ENCODE results near the gene SLC29A1.
"Not testable (repeated sequence)": the region's sequence is repeated elsewhere in the genome, so short reads cannot be mapped to it uniquely, and the experiment has no call there.

SLC29A1 gene

GRCh38 chr6:44183783-44184182 is 39.6 kb upstream of the SLC29A1 start:
- Histone ChIP-seq H3K4me3 (ENCODE audit: low read length) (no peak overlapping the region), H3K36me3 (ENCODE audit: control insufficient read depth, low read depth, low read length) (no peaks in the 10 kb centered on the region), H3K27ac (ENCODE audit: low read length) (no peak overlapping the region), H3K4me1 (ENCODE audit: control insufficient read depth, low read depth, low read length) (peaks cover 14% of the 10 kb centered on the region), H3K9ac (ENCODE audit: low read length) (no peak overlapping the region), H3K9me3 (ENCODE audit: control insufficient read depth, low read depth, low read length) (no peaks in the 10 kb centered on the region), H3K27me3 (ENCODE audit: control insufficient read depth, insufficient read depth, low read length) (no peaks in the 10 kb centered on the region)

DNA sequence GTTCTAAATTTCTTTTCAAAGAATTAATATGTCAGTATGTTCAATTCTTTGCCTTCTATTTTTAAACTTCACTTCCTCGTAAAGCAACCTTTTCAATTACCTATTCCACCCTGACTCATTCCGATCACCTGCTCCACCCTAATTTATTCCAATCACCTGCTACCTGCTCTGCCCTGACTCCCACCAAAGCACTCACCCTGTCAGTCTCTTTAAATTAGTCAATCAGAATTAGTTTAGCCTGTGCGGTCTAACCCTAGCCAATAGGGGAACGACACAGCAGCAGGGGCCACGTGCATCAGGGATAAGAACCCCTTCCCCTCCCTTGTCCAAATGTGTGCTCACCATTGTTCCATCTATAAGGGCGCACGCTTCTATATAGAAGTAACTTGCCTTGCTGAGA is 38.0 kb upstream of the SLC29A1 start:
- H3K9ac ChIP-seq (ENCODE audit: low read length); H3K36me3 ChIP-seq (ENCODE audit: control insufficient read depth, low read depth, low read length); H3K27me3 ChIP-seq (ENCODE audit: control insufficient read depth, insufficient read depth, low read length); H3K9me3 ChIP-seq (ENCODE audit: control insufficient read depth, low read depth, low read length); H3K27ac ChIP-seq (ENCODE audit: low read length); H3K4me3 ChIP-seq (ENCODE audit: low read length): not testable (repeated sequence)
- H3K4me1 ChIP-seq (ENCODE audit: control insufficient read depth, low read depth, low read length): peaks cover 14% of the 10 kb centered on the region

- Histone ChIP-seq H3K27me3 (ENCODE audit: control insufficient read depth, insufficient read depth, low read length) (no peaks in the 10 kb centered on the region), H3K9ac (ENCODE audit: low read length) (no peak overlapping the region), H3K4me1 (ENCODE audit: control insufficient read depth, low read depth, low read length) (peaks cover 14% of the 10 kb centered on the region), H3K27ac (ENCODE audit: low read length) (no peak overlapping the region), H3K36me3 (ENCODE audit: control insufficient read depth, low read depth, low read length) (no peaks in the 10 kb centered on the region), H3K4me3 (ENCODE audit: low read length) (no peak overlapping the region), H3K9me3 (ENCODE audit: control insufficient read depth, low read depth, low read length) (no peaks in the 10 kb centered on the region)
Measured at GRCh38 chr6:44185953-44186634, 37.3 kb upstream of the SLC29A1 start.

GRCh38 chr6:44186635-44187025 is 36.8 kb upstream of the SLC29A1 start:
- Histone ChIP-seq H3K27me3 (ENCODE audit: control insufficient read depth, insufficient read depth, low read length) (no peaks in the 10 kb centered on the region), H3K9ac (ENCODE audit: low read length) (no peak overlapping the region), H3K27ac (ENCODE audit: low read length) (no peak overlapping the region), H3K9me3 (ENCODE audit: control insufficient read depth, low read depth, low read length) (no peaks in the 10 kb centered on the region), H3K4me1 (ENCODE audit: control insufficient read depth, low read depth, low read length) (peaks cover 14% of the 10 kb centered on the region), H3K36me3 (ENCODE audit: control insufficient read depth, low read depth, low read length) (no peaks in the 10 kb centered on the region), H3K4me3 (ENCODE audit: low read length) (no peak overlapping the region)

DNA sequence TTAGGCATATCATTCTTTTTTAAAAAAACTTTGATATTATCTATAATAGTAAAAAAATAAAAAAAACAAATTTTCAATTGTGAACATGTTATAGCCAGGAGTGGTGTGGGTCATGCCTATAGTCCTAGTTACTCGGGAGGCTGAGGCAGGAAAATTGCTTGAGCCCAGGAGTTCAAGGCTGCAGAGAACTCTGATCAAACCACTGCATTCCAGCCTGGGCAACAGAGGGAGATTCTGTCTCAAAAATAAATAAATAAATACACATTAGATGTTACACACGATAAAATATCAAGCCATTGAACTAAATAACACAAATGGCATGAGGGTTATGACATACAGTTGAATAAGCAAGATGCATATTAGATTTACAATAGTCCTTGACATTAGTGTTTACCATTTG is 34.6 kb upstream of the SLC29A1 start:
- Histone ChIP-seq H3K9me3 (ENCODE audit: control insufficient read depth, low read depth, low read length) (no peaks in the 10 kb centered on the region), H3K36me3 (ENCODE audit: control insufficient read depth, low read depth, low read length) (no peaks in the 10 kb centered on the region), H3K4me1 (ENCODE audit: control insufficient read depth, low read depth, low read length) (peaks cover 23% of the 10 kb centered on the region), H3K9ac (ENCODE audit: low read length) (no peak overlapping the region), H3K27me3 (ENCODE audit: control insufficient read depth, insufficient read depth, low read length) (no peaks in the 10 kb centered on the region), H3K27ac (ENCODE audit: low read length) (no peak overlapping the region), H3K4me3 (ENCODE audit: low read length) (no peak overlapping the region)

GRCh38 chr6:44189257-44189656 is 34.1 kb upstream of the SLC29A1 start:
- H3K9ac ChIP-seq (ENCODE audit: low read length): no peak overlapping the region
- no peaks in the 10 kb centered on the region for H3K9me3 ChIP-seq (ENCODE audit: control insufficient read depth, low read depth, low read length)
- no peaks in the 10 kb centered on the region for H3K36me3 ChIP-seq (ENCODE audit: control insufficient read depth, low read depth, low read length)
- no peak overlapping the region for H3K27ac ChIP-seq (ENCODE audit: low read length)
- no peaks in the 10 kb centered on the region for H3K27me3 ChIP-seq (ENCODE audit: control insufficient read depth, insufficient read depth, low read length)
- peaks cover 23% of the 10 kb centered on the region for H3K4me1 ChIP-seq (ENCODE audit: control insufficient read depth, low read depth, low read length)
- H3K4me3 ChIP-seq (ENCODE audit: low read length): no peak overlapping the region

DNA sequence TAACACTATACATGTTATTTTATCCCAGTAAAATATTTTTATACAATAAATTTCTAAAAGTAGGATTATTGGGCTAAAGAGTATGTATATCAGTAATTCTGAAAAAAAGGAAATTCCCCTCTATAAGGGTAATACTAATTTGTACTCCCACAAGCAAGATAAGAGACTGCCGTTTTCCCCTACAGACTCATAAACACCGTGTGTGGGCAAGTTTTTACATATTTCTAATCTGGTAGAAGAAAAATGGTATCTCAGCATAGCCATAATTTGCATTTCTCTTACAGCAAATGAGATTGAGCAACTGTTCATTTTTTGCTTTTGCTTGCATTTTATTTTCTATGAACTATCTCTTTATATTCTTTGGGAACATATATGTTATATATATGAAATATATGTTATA is 32.7 kb upstream of the SLC29A1 start:
- Histone ChIP-seq H3K4me1 (ENCODE audit: control insufficient read depth, low read depth, low read length) (peaks cover 13% of the 10 kb centered on the region), H3K27me3 (ENCODE audit: control insufficient read depth, insufficient read depth, low read length) (no peaks in the 10 kb centered on the region), H3K27ac (ENCODE audit: low read length) (no peak overlapping the region), H3K4me3 (ENCODE audit: low read length) (no peak overlapping the region), H3K9me3 (ENCODE audit: control insufficient read depth, low read depth, low read length) (no peaks in the 10 kb centered on the region), H3K36me3 (ENCODE audit: control insufficient read depth, low read depth, low read length) (no peaks in the 10 kb centered on the region), H3K9ac (ENCODE audit: low read length) (no peak overlapping the region)

DNA sequence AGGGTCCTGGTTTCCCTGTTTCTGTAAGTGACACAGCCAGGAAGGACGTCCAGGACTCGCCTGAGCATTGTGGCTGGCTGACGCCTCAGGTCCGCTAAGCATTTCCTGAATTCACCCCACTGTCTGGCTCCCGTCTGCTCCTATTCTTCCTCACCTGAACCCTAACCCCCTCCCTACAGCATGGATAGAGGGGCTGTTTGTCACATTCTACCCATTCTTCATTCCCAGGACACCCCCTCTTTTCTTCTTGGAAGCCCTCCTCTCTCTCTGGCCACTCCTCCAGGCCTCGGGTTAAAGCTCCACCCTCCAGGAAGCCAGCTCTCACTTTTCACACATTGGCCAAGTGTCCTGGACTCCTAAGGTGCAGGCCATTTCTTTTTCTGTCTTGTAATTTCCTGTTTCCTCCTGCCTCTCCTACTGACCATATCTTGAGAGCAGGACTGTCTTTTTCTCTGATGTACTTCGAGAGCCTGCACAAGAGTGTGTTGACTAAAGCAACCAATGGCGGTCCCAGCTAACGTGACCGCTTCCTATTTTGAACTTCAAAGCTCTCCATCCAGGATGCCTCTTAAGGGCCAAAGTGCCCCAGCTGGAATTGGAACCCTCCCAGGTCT is 30.9 kb upstream of the SLC29A1 start:
- H3K4me3 ChIP-seq (ENCODE audit: low read length): no peak overlapping the region
- H3K27me3 ChIP-seq (ENCODE audit: control insufficient read depth, insufficient read depth, low read length): no peaks in the 10 kb centered on the region
- no peak overlapping the region for H3K9ac ChIP-seq (ENCODE audit: low read length)
- no peaks in the 10 kb centered on the region for H3K36me3 ChIP-seq (ENCODE audit: control insufficient read depth, low read depth, low read length)
- no peaks in the 10 kb centered on the region for H3K9me3 ChIP-seq (ENCODE audit: control insufficient read depth, low read depth, low read length)
- H3K27ac ChIP-seq (ENCODE audit: low read length): no peak overlapping the region
- peaks cover 9% of the 10 kb centered on the region for H3K4me1 ChIP-seq (ENCODE audit: control insufficient read depth, low read depth, low read length)

DNA sequence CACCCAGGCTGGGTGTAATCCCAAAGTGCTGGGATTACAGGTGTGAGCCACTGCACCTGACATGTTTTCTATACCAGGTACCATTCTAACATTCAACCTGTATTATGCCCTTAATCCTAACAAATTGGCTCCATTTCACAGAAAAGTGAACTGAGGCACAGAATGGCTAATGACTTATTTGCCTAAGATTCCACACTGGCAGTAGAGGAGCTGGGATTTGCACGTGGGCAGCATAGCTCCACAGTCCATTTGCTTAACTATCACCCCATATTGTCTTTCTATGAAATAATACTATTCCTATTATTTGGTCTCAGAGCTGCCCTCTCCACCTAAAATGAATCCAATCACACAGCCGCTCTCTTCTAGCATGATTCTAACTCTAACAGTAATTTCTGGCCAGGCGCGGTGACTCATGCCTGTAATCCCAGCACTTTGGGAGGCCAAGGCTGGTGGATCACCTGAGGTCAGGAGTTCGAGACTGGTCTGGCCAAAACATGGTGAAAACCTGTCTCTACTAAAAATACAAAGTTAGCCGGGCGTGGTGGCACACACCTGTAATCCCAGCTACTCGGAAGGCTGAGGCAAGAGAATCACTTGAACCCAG is 30.0 kb upstream of the SLC29A1 start:
- H3K27me3 ChIP-seq (ENCODE audit: control insufficient read depth, insufficient read depth, low read length): no peaks in the 10 kb centered on the region
- peaks cover 9% of the 10 kb centered on the region for H3K4me1 ChIP-seq (ENCODE audit: control insufficient read depth, low read depth, low read length)
- no peaks in the 10 kb centered on the region for H3K9me3 ChIP-seq (ENCODE audit: control insufficient read depth, low read depth, low read length)
- no peaks in the 10 kb centered on the region for H3K36me3 ChIP-seq (ENCODE audit: control insufficient read depth, low read depth, low read length)
- no peak overlapping the region for H3K4me3 ChIP-seq (ENCODE audit: low read length)
- no peak overlapping the region for H3K9ac ChIP-seq (ENCODE audit: low read length)
- H3K27ac ChIP-seq (ENCODE audit: low read length): no peak overlapping the region

- no peak overlapping the region for H3K27ac ChIP-seq (ENCODE audit: low read length)
- peaks cover 9% of the 10 kb centered on the region for H3K4me1 ChIP-seq (ENCODE audit: control insufficient read depth, low read depth, low read length)
- no peaks in the 10 kb centered on the region for H3K9me3 ChIP-seq (ENCODE audit: control insufficient read depth, low read depth, low read length)
- no peaks in the 10 kb centered on the region for H3K36me3 ChIP-seq (ENCODE audit: control insufficient read depth, low read depth, low read length)
- H3K27me3 ChIP-seq (ENCODE audit: control insufficient read depth, insufficient read depth, low read length): no peaks in the 10 kb centered on the region
- no peak overlapping the region for H3K9ac ChIP-seq (ENCODE audit: low read length)
- H3K4me3 ChIP-seq (ENCODE audit: low read length): no peak overlapping the region
Measured at GRCh38 chr6:44194326-44194725, 29.1 kb upstream of the SLC29A1 start.

DNA sequence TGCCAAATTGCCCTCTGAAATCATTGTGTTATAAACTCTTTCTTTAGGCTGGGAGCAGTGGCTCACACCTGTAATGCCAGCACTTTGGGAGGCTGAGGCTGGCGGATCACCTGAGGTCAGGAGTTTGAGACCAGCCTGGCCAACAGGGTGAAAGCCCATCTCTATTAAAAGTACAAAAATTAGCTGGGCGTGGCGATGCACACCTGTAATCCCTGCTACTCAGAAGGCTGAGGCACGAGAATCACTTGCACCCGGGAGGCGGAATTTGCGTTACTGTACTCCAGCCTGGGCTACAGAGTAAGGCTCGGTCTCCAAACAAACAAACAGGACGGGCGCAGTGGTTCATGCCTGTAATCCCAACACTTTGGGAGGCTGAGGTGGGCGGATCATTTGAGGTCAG is 27.0 kb upstream of the SLC29A1 start:
- H3K9ac ChIP-seq (ENCODE audit: low read length); H3K36me3 ChIP-seq (ENCODE audit: control insufficient read depth, low read depth, low read length); H3K27me3 ChIP-seq (ENCODE audit: control insufficient read depth, insufficient read depth, low read length); H3K9me3 ChIP-seq (ENCODE audit: control insufficient read depth, low read depth, low read length); H3K4me3 ChIP-seq (ENCODE audit: low read length); H3K27ac ChIP-seq (ENCODE audit: low read length): not testable (repeated sequence)
- peaks cover 17% of the 10 kb centered on the region for H3K4me1 ChIP-seq (ENCODE audit: control insufficient read depth, low read depth, low read length)

DNA sequence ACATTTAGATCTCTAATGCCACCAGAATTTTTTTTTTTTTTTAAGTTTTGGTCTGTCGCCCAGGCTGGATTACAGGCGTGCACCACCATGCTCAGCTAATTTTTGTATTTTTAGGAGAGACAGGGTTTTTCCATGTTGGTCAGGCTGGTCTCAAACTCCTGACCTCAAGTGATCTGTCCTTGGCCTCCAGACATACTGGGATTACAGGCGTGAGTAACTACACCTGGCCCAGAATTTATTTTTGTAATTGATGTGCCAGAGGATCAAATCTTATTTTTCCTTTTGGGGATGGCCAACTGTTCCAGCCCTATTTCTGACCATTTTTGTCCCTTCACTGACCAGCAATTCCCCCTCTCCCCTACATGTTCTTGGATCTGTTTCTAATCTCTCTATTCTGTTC is 24.7 kb upstream of the SLC29A1 start:
- no peaks in the 10 kb centered on the region for H3K27me3 ChIP-seq (ENCODE audit: control insufficient read depth, insufficient read depth, low read length)
- no peak overlapping the region for H3K9ac ChIP-seq (ENCODE audit: low read length)
- no peak overlapping the region for H3K4me3 ChIP-seq (ENCODE audit: low read length)
- H3K9me3 ChIP-seq (ENCODE audit: control insufficient read depth, low read depth, low read length): no peaks in the 10 kb centered on the region
- no peak overlapping the region for H3K27ac ChIP-seq (ENCODE audit: low read length)
- peaks cover 30% of the 10 kb centered on the region for H3K4me1 ChIP-seq (ENCODE audit: control insufficient read depth, low read depth, low read length)
- H3K36me3 ChIP-seq (ENCODE audit: control insufficient read depth, low read depth, low read length): no peaks in the 10 kb centered on the region

Data from iPS-18a (cell line).